ENCODE measurements around the gene DNAH12.
"Not testable (repeated sequence)": the region's sequence is repeated elsewhere in the genome, so short reads cannot be mapped to it uniquely, and the experiment has no call there.

Gene DNAH12

GRCh38 chr3:57464801-57465200, 79.3 kb downstream of the DNAH12 start:
- Histone ChIP-seq H3K27ac (no peak overlapping the region), H3K4me3 (no peak overlapping the region)
- no peak for DNase-seq (ENCODE audit: low spot score)
- no peak for TF ChIP-seq CTCF (IDR thresholded peaks at IDR 0.05)

GRCh38 chr3:57464011-57464410, 80.1 kb downstream of the DNAH12 start:
- DNase-seq (ENCODE audit: low spot score): no peak
- no peak for TF ChIP-seq CTCF (IDR thresholded peaks at IDR 0.05)
- Histone ChIP-seq H3K4me3 (no peak overlapping the region), H3K27ac (no peak overlapping the region)

- no peak for DNase-seq (ENCODE audit: low spot score)
- TF ChIP-seq CTCF (IDR thresholded peaks at IDR 0.05): no peak
- Histone ChIP-seq H3K4me3 (no peak overlapping the region), H3K27ac (no peak overlapping the region)
These were observed 92.8 kb downstream of the DNAH12 start for GRCh38 chr3:57451150-57451846.

- H3K4me3 ChIP-seq; DNase-seq (ENCODE audit: low spot score); H3K27ac ChIP-seq: not testable (repeated sequence)
These were observed 94.8 kb downstream of the DNAH12 start for GRCh38 chr3:57449276-57449847.

- H3K4me3 ChIP-seq; DNase-seq (ENCODE audit: low spot score): not testable (repeated sequence)
These were observed 95.7 kb downstream of the DNAH12 start for GRCh38 chr3:57448489-57448888.

GRCh38 chr3:57446318-57446841, 97.8 kb downstream of the DNAH12 start:
- DNase-seq (ENCODE audit: low spot score): no peak

More at GRCh38 chr3:57448489-57448888, 95.7 kb downstream of the DNAH12 start:
- not testable (repeated sequence) for H3K27ac ChIP-seq

GRCh38 chr3:57444469-57444868, 99.7 kb downstream of the DNAH12 start:
- Histone ChIP-seq H3K27ac (no peak overlapping the region), H3K4me3 (no peak overlapping the region)
- DNase-seq (ENCODE audit: low spot score): no peak
- TF ChIP-seq CTCF (IDR thresholded peaks at IDR 0.05): no peak

More at GRCh38 chr3:57446318-57446841, 97.8 kb downstream of the DNAH12 start:
- no peak overlapping the region for H3K4me3 ChIP-seq
- H3K27ac ChIP-seq: no peak overlapping the region
- no peak for TF ChIP-seq CTCF (IDR thresholded peaks at IDR 0.05)

GRCh38 chr3:57440144-57440543, 104.0 kb downstream of the DNAH12 start:
- not testable (repeated sequence) for H3K27ac ChIP-seq; H3K4me3 ChIP-seq; DNase-seq (ENCODE audit: low spot score)

GRCh38 chr3:57438460-57438859, 105.7 kb downstream of the DNAH12 start:
- not testable (repeated sequence) for DNase-seq (ENCODE audit: low spot score); H3K4me3 ChIP-seq

More at GRCh38 chr3:57438460-57438859, 105.7 kb downstream of the DNAH12 start:
- H3K27ac ChIP-seq: not testable (repeated sequence)
